Kidney (tissue), 14 donors: ENCODE results near the gene ACBD6. TPM values are rescaled to one million over a fixed set of nuclear protein-coding genes. Genes with fewer than 3 reads are reported as not detected.

Experiments used
- DNase-seq, 5 donors: peaks; one replicate each; pipeline ENCODE4 v3.0.0-alpha.2; 2013 to 2020
- FAIRE-seq: peaks from 2 replicates; lab custom pipeline; 2012; peaks lifted over from hg19 to GRCh38; lab: Jason Lieb, UNC
- H3K27ac ChIP-seq, 2 donors: one replicate each; pipeline ENCODE4 v1.7.0; 2013; ENCODE audit warnings: low read depth in 2 of 2, low read length in 2 of 2, inconsistent platforms in 1 of 2
- H3K27me3 ChIP-seq: one replicate; pipeline ENCODE4 v1.7.1; 2013; ENCODE audit warnings: low read length, inconsistent platforms; ENCODE audit not compliant: control insufficient read depth, insufficient read depth
- H3K36me3 ChIP-seq, 3 donors: one replicate each; pipeline versions ENCODE4 v1.7.0 to v1.7.1; 2013; ENCODE audit warnings: low read length in 3 of 3, control low read depth in 1 of 3, inconsistent platforms in 1 of 3; ENCODE audit not compliant: insufficient read depth in 3 of 3, control insufficient read depth in 2 of 3
- H3K4me1 ChIP-seq, 3 donors: one replicate each; pipeline versions ENCODE4 v1.7.0 to v1.7.1; 2013; ENCODE audit warnings: low read length in 3 of 3, inconsistent platforms in 1 of 3, low read depth in 1 of 3; ENCODE audit not compliant: control insufficient read depth in 2 of 3, insufficient read depth in 2 of 3
- H3K4me3 ChIP-seq, 3 donors: one replicate each; pipeline versions ENCODE4 v1.7.0 to v1.8.1; 2013; ENCODE audit warnings: low read length in 3 of 3, control low read depth in 1 of 3, inconsistent platforms in 1 of 3
- H3K9ac ChIP-seq, 3 donors: one replicate each; pipeline versions ENCODE4 v1.7.0 to v1.7.1; 2013; ENCODE audit warnings: low read length in 3 of 3, control low read depth in 1 of 3, inconsistent platforms in 1 of 3
- H3K9me3 ChIP-seq, 3 donors: one replicate each; pipeline versions ENCODE4 v1.7.0 to v1.7.1; 2013; ENCODE audit warnings: low read length in 3 of 3, control low read depth in 1 of 3, inconsistent platforms in 1 of 3; ENCODE audit not compliant: control insufficient read depth in 2 of 3, insufficient read depth in 1 of 3
- intact Hi-C: fragments of 100-400 bp; cut with DNase I; formaldehyde crosslinking; loops from one replicate; pipeline ENCODE4 v1.11.1; 2022
- polyA plus RNA-seq: library from polyadenylated mRNA; stranded (reverse); fragments of 350-450 nt; fragmentation: Illumina TruSeq; extraction: RNeasy Lipid Tissue Mini Kit (QIAGEN cat#74804); gene quantifications from one replicate; pipeline ENCODE4 v1.2.3, GENCODE V29; 2014; ENCODE audit warnings: low read depth, low replicate concordance; ENCODE audit not compliant: insufficient read depth
- total RNA-seq: library from RNA; stranded (reverse); fragmentation: NEBNext Ultra II Directional; extraction: Animal tissue kit (Norgen Biotek cat#: 25700); gene quantifications from one replicate; pipeline ENCODE4 v1.2.1, GENCODE V29; 2021
- TF ChIP-seq, protein P1 (sequence below): IDR thresholded peaks from 3 replicates; pipeline ENCODE4 v1.5.1; 2012; ENCODE audit warnings: mild to moderate bottlenecking, moderate library complexity, borderline replicate concordance; ENCODE audit not compliant: insufficient read depth; ENCODE audit errors: extremely low read depth
- donor health status: control.
- donor health status: control.
- donor health status: control.
- donor health status: control.
- donor health status: control.
- donor health status: DM: yes; HTN: yes; CAD: no.
- donor health status: Normal renal cell carcinoma (clear cell type).

Gene ACBD6
- total and polyA plus RNA-seq, 2 donors from 2014 or later = 30.9 to 36.4 TPM

- DNase-seq = no peak
- H3K27me3 ChIP-seq = no peaks in the 10 kb centered on the region
- H3K4me3 ChIP-seq = no peak overlapping the region
- intact Hi-C loops = no loop called here
- TF ChIP-seq, protein P1, sequence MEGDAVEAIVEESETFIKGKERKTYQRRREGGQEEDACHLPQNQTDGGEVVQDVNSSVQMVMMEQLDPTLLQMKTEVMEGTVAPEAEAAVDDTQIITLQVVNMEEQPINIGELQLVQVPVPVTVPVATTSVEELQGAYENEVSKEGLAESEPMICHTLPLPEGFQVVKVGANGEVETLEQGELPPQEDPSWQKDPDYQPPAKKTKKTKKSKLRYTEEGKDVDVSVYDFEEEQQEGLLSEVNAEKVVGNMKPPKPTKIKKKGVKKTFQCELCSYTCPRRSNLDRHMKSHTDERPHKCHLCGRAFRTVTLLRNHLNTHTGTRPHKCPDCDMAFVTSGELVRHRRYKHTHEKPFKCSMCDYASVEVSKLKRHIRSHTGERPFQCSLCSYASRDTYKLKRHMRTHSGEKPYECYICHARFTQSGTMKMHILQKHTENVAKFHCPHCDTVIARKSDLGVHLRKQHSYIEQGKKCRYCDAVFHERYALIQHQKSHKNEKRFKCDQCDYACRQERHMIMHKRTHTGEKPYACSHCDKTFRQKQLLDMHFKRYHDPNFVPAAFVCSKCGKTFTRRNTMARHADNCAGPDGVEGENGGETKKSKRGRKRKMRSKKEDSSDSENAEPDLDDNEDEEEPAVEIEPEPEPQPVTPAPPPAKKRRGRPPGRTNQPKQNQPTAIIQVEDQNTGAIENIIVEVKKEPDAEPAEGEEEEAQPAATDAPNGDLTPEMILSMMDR = no peak
- no peak overlapping the region for H3K9ac ChIP-seq
- H3K27ac ChIP-seq = no peak overlapping the region
- no peaks in the 10 kb centered on the region for H3K4me1 ChIP-seq
- H3K36me3 ChIP-seq = no peaks in the 10 kb centered on the region
- peaks cover 0 to 8% (median 0%) of the 10 kb centered on the region in 3 donors for H3K9me3 ChIP-seq
- no peak for FAIRE-seq
Measured at GRCh38 chr1:180444522-180444921, 57.9 kb downstream of the ACBD6 start.

- intact Hi-C loops = no loop called here
- Histone ChIP-seq H3K4me3 (no peak overlapping the region), H3K4me1 (no peaks in the 10 kb centered on the region), H3K36me3 (no peaks in the 10 kb centered on the region), H3K27me3 (no peaks in the 10 kb centered on the region), H3K9me3 (peaks cover 0 to 8% (median 0%) of the 10 kb centered on the region in 3 donors), H3K27ac (no peak overlapping the region), H3K9ac (no peak overlapping the region)
- no peak for DNase-seq
- TF ChIP-seq, protein P1 = no peak
- no peak for FAIRE-seq
Measured at GRCh38 chr1:180440335-180440734, 62.0 kb downstream of the ACBD6 start.

- DNase-seq (no peak), FAIRE-seq (no peak)
- Histone ChIP-seq H3K9ac (no peak overlapping the region), H3K4me3 (peak overlapping the region in 1 of 3 donors; percentile 13), H3K4me1 (no peaks in the 10 kb centered on the region), H3K36me3 (no peaks in the 10 kb centered on the region), H3K27ac (no peak overlapping the region), H3K9me3 (no peaks in the 10 kb centered on the region), H3K27me3 (no peaks in the 10 kb centered on the region)
- intact Hi-C loops = no loop called here
- TF ChIP-seq, protein P1 = no peak
Measured at GRCh38 chr1:180435566-180435965, 66.8 kb downstream of the ACBD6 start.

GRCh38 chr1:180433873-180434272 lies 68.5 kb downstream of the ACBD6 start:
- Histone ChIP-seq H3K27ac (no peak overlapping the region), H3K27me3 (no peaks in the 10 kb centered on the region), H3K9ac (no peak overlapping the region), H3K4me1 (no peaks in the 10 kb centered on the region), H3K36me3 (no peaks in the 10 kb centered on the region), H3K4me3 (no peak overlapping the region), H3K9me3 (no peaks in the 10 kb centered on the region)
- intact Hi-C loops = no loop called here
- FAIRE-seq = no peak
- peak in 2 of 5 donors; percentile 29 to 43 for DNase-seq
- TF ChIP-seq, protein P1 = no peak
